HG03095 (cell line): Measurements from ENCODE around the gene CCM2.

Source experiments
- ATAC-seq: cut with Tn5 transposase; IDR thresholded peaks from one replicate; pipeline ENCODE4 v1.9.1; 2021; ENCODE audit warnings: moderate library complexity; ENCODE audit not compliant: unreplicated experiment

Gene CCM2

GRCh38 chr7:45077579-45077978, 77.6 kb downstream of the CCM2 start:
- ATAC-seq: no peak

- no peak for ATAC-seq
These were observed 78.2 kb downstream of the CCM2 start for GRCh38 chr7:45078125-45078681.

- no peak for ATAC-seq
These were observed 80.4 kb downstream of the CCM2 start for GRCh38 chr7:45080265-45080957.

GRCh38 chr7:45080958-45081669, 81.1 kb downstream of the CCM2 start:
- no peak for ATAC-seq

- ATAC-seq: no peak
These were observed 81.6 kb downstream of the CCM2 start for GRCh38 chr7:45081670-45081974.

GRCh38 chr7:45082031-45082830, 82.2 kb downstream of the CCM2 start:
- ATAC-seq: no peak

GRCh38 chr7:45082831-45083331, 82.9 kb downstream of the CCM2 start:
- ATAC-seq: no peak

GRCh38 chr7:45084336-45084735, 84.3 kb downstream of the CCM2 start:
- no peak for ATAC-seq

- ATAC-seq: no peak
These were observed 85.1 kb downstream of the CCM2 start for GRCh38 chr7:45084901-45085618.

GRCh38 chr7:45085619-45086200, 85.7 kb downstream of the CCM2 start:
- no peak for ATAC-seq

GRCh38 chr7:45086331-45087065, 86.5 kb downstream of the CCM2 start:
- no peak for ATAC-seq

GRCh38 chr7:45087301-45088145, 87.5 kb downstream of the CCM2 start:
- no peak for ATAC-seq

GRCh38 chr7:45088146-45088701, 88.2 kb downstream of the CCM2 start:
- ATAC-seq: no peak

- no peak for ATAC-seq
These were observed 88.9 kb downstream of the CCM2 start, which contains the start of gene NACAD for GRCh38 chr7:45088821-45089340. TSS of gene NACAD (minus strand) at chr7:45088969. CDS start at chr7:45088894, 75 bp downstream.

- no peak for ATAC-seq
These were observed 89.4 kb downstream of the CCM2 start for GRCh38 chr7:45089341-45089891.

GRCh38 chr7:45092100-45092930, 92.3 kb downstream of the CCM2 start:
- ATAC-seq: no peak

GRCh38 chr7:45092931-45093235, 92.9 kb downstream of the CCM2 start:
- ATAC-seq: no peak
